Measurements from ENCODE around the gene ZBTB18.

The ZBTB18 gene

GRCh38 chr1:244019982-244020485 lies 31.0 kb upstream of the ZBTB18 start:
- Histone ChIP-seq H3K4me1 (ENCODE audit: insufficient read depth, low read length) (no peaks in the 10 kb centered on the region), H3K27ac (ENCODE audit: low read depth, low read length) (no peak overlapping the region), H3K36me3 (ENCODE audit: insufficient read depth, low read length) (no peaks in the 10 kb centered on the region), H3K4me3 (ENCODE audit: low read depth in 1 of 2, low read length in 2 of 2) (no peak overlapping the region), H3K27me3 (ENCODE audit: control insufficient read depth in 1 of 2, insufficient read depth in 2 of 2, low read length in 2 of 2) (no peaks in the 10 kb centered on the region), H3K9me3 (ENCODE audit: low read length) (no peaks in the 10 kb centered on the region), H3K9ac (ENCODE audit: low read length) (no peak overlapping the region)

GRCh38 chr1:244021427-244021826 lies 29.7 kb upstream of the ZBTB18 start:
- no peak overlapping the region for H3K27ac ChIP-seq (ENCODE audit: low read depth, low read length)
- no peaks in the 10 kb centered on the region for H3K36me3 ChIP-seq (ENCODE audit: insufficient read depth, low read length)
- no peak overlapping the region for H3K4me3 ChIP-seq (ENCODE audit: low read depth in 1 of 2, low read length in 2 of 2)
- H3K4me1 ChIP-seq (ENCODE audit: insufficient read depth, low read length): no peaks in the 10 kb centered on the region
- no peak overlapping the region for H3K9ac ChIP-seq (ENCODE audit: low read length)
- no peaks in the 10 kb centered on the region for H3K9me3 ChIP-seq (ENCODE audit: low read length)
- no peaks in the 10 kb centered on the region for H3K27me3 ChIP-seq (ENCODE audit: control insufficient read depth in 1 of 2, insufficient read depth in 2 of 2, low read length in 2 of 2)

GRCh38 chr1:244022311-244022710 lies 28.8 kb upstream of the ZBTB18 start:
- no peaks in the 10 kb centered on the region for H3K27me3 ChIP-seq (ENCODE audit: control insufficient read depth in 1 of 2, insufficient read depth in 2 of 2, low read length in 2 of 2)
- H3K4me3 ChIP-seq (ENCODE audit: low read depth in 1 of 2, low read length in 2 of 2): no peak overlapping the region
- no peak overlapping the region for H3K9ac ChIP-seq (ENCODE audit: low read length)
- no peak overlapping the region for H3K27ac ChIP-seq (ENCODE audit: low read depth, low read length)
- no peaks in the 10 kb centered on the region for H3K9me3 ChIP-seq (ENCODE audit: low read length)
- H3K36me3 ChIP-seq (ENCODE audit: insufficient read depth, low read length): no peaks in the 10 kb centered on the region
- no peaks in the 10 kb centered on the region for H3K4me1 ChIP-seq (ENCODE audit: insufficient read depth, low read length)

- Histone ChIP-seq H3K4me1 (ENCODE audit: insufficient read depth, low read length) (no peaks in the 10 kb centered on the region), H3K4me3 (ENCODE audit: low read depth in 1 of 2, low read length in 2 of 2) (no peak overlapping the region), H3K9me3 (ENCODE audit: low read length) (no peaks in the 10 kb centered on the region), H3K36me3 (ENCODE audit: insufficient read depth, low read length) (no peaks in the 10 kb centered on the region), H3K27ac (ENCODE audit: low read depth, low read length) (no peak overlapping the region), H3K27me3 (ENCODE audit: control insufficient read depth in 1 of 2, insufficient read depth in 2 of 2, low read length in 2 of 2) (no peaks in the 10 kb centered on the region), H3K9ac (ENCODE audit: low read length) (no peak overlapping the region)
Measured at GRCh38 chr1:244022864-244023440, 28.1 kb upstream of the ZBTB18 start.

- no peak overlapping the region for H3K9ac ChIP-seq (ENCODE audit: low read length)
- no peaks in the 10 kb centered on the region for H3K4me1 ChIP-seq (ENCODE audit: insufficient read depth, low read length)
- H3K4me3 ChIP-seq (ENCODE audit: low read depth in 1 of 2, low read length in 2 of 2): no peak overlapping the region
- no peaks in the 10 kb centered on the region for H3K9me3 ChIP-seq (ENCODE audit: low read length)
- no peaks in the 10 kb centered on the region for H3K27me3 ChIP-seq (ENCODE audit: control insufficient read depth in 1 of 2, insufficient read depth in 2 of 2, low read length in 2 of 2)
- H3K27ac ChIP-seq (ENCODE audit: low read depth, low read length): no peak overlapping the region
- H3K36me3 ChIP-seq (ENCODE audit: insufficient read depth, low read length): no peaks in the 10 kb centered on the region
Measured at GRCh38 chr1:244027491-244028145, 23.5 kb upstream of the ZBTB18 start.

GRCh38 chr1:244028701-244029100 lies 22.4 kb upstream of the ZBTB18 start:
- Histone ChIP-seq H3K36me3 (ENCODE audit: insufficient read depth, low read length) (no peaks in the 10 kb centered on the region), H3K9ac (ENCODE audit: low read length) (no peak overlapping the region), H3K4me3 (ENCODE audit: low read depth in 1 of 2, low read length in 2 of 2) (no peak overlapping the region), H3K9me3 (ENCODE audit: low read length) (no peaks in the 10 kb centered on the region), H3K27me3 (ENCODE audit: control insufficient read depth in 1 of 2, insufficient read depth in 2 of 2, low read length in 2 of 2) (no peaks in the 10 kb centered on the region), H3K4me1 (ENCODE audit: insufficient read depth, low read length) (no peaks in the 10 kb centered on the region), H3K27ac (ENCODE audit: low read depth, low read length) (no peak overlapping the region)

- Histone ChIP-seq H3K27ac (ENCODE audit: low read depth, low read length) (no peak overlapping the region), H3K36me3 (ENCODE audit: insufficient read depth, low read length) (no peaks in the 10 kb centered on the region), H3K27me3 (ENCODE audit: control insufficient read depth in 1 of 2, insufficient read depth in 2 of 2, low read length in 2 of 2) (no peaks in the 10 kb centered on the region), H3K4me1 (ENCODE audit: insufficient read depth, low read length) (no peaks in the 10 kb centered on the region), H3K9ac (ENCODE audit: low read length) (no peak overlapping the region), H3K9me3 (ENCODE audit: low read length) (no peaks in the 10 kb centered on the region), H3K4me3 (ENCODE audit: low read depth in 1 of 2, low read length in 2 of 2) (no peak overlapping the region)
Measured at GRCh38 chr1:244029124-244029523, 22.0 kb upstream of the ZBTB18 start.

GRCh38 chr1:244030481-244031040 lies 20.5 kb upstream of the ZBTB18 start:
- Histone ChIP-seq H3K36me3 (ENCODE audit: insufficient read depth, low read length) (no peaks in the 10 kb centered on the region), H3K9ac (ENCODE audit: low read length) (no peak overlapping the region), H3K27ac (ENCODE audit: low read depth, low read length) (no peak overlapping the region), H3K4me1 (ENCODE audit: insufficient read depth, low read length) (no peaks in the 10 kb centered on the region), H3K27me3 (ENCODE audit: control insufficient read depth in 1 of 2, insufficient read depth in 2 of 2, low read length in 2 of 2) (no peaks in the 10 kb centered on the region), H3K9me3 (ENCODE audit: low read length) (no peaks in the 10 kb centered on the region), H3K4me3 (ENCODE audit: low read depth in 1 of 2, low read length in 2 of 2) (no peak overlapping the region)

GRCh38 chr1:244035358-244035757 lies 15.7 kb upstream of the ZBTB18 start:
- Histone ChIP-seq H3K4me1 (ENCODE audit: insufficient read depth, low read length) (no peaks in the 10 kb centered on the region), H3K27me3 (ENCODE audit: control insufficient read depth in 1 of 2, insufficient read depth in 2 of 2, low read length in 2 of 2) (no peaks in the 10 kb centered on the region), H3K4me3 (ENCODE audit: low read depth in 1 of 2, low read length in 2 of 2) (no peak overlapping the region), H3K9me3 (ENCODE audit: low read length) (no peaks in the 10 kb centered on the region), H3K36me3 (ENCODE audit: insufficient read depth, low read length) (no peaks in the 10 kb centered on the region), H3K9ac (ENCODE audit: low read length) (no peak overlapping the region), H3K27ac (ENCODE audit: low read depth, low read length) (no peak overlapping the region)

- no peak overlapping the region for H3K27ac ChIP-seq (ENCODE audit: low read depth, low read length)
- no peak overlapping the region for H3K4me3 ChIP-seq (ENCODE audit: low read depth in 1 of 2, low read length in 2 of 2)
- no peaks in the 10 kb centered on the region for H3K4me1 ChIP-seq (ENCODE audit: insufficient read depth, low read length)
- no peak overlapping the region for H3K9ac ChIP-seq (ENCODE audit: low read length)
- H3K36me3 ChIP-seq (ENCODE audit: insufficient read depth, low read length): no peaks in the 10 kb centered on the region
- H3K27me3 ChIP-seq (ENCODE audit: control insufficient read depth in 1 of 2, insufficient read depth in 2 of 2, low read length in 2 of 2): no peaks in the 10 kb centered on the region
- H3K9me3 ChIP-seq (ENCODE audit: low read length): no peaks in the 10 kb centered on the region
Measured at GRCh38 chr1:244037252-244037651, 13.8 kb upstream of the ZBTB18 start.

- Histone ChIP-seq H3K9me3 (ENCODE audit: low read length) (no peaks in the 10 kb centered on the region), H3K4me3 (ENCODE audit: low read depth in 1 of 2, low read length in 2 of 2) (no peak overlapping the region), H3K27ac (ENCODE audit: low read depth, low read length) (no peak overlapping the region), H3K36me3 (ENCODE audit: insufficient read depth, low read length) (no peaks in the 10 kb centered on the region), H3K27me3 (ENCODE audit: control insufficient read depth in 1 of 2, insufficient read depth in 2 of 2, low read length in 2 of 2) (no peaks in the 10 kb centered on the region), H3K4me1 (ENCODE audit: insufficient read depth, low read length) (no peaks in the 10 kb centered on the region), H3K9ac (ENCODE audit: low read length) (no peak overlapping the region)
Measured at GRCh38 chr1:244041466-244042120, 9.5 kb upstream of the ZBTB18 start.
